MM.1S (cell line): ENCODE measurements around the gene DCX.

Experiments
- DNase-seq: peaks from one replicate; pipeline ENCODE4 v3.0.0-alpha.2; 2015
- H2AFZ ChIP-seq: fragments of 300-600 bp; sonication (generic); 2 replicates; pipeline ENCODE4 v1.6.0; 2016; ENCODE audit warnings: antibody characterized with exemption, low read length
- H3F3A ChIP-seq: fragments of 300-600 bp; sonication (generic); 2 replicates; pipeline ENCODE4 v1.6.1; 2016; ENCODE audit warnings: mild to moderate bottlenecking, antibody characterized with exemption, low read length, moderate library complexity, mixed read lengths; ENCODE audit not compliant: insufficient read depth
- H3K27ac ChIP-seq: fragments of 300-600 bp; sonication (generic); 2 replicates; pipeline ENCODE4 v1.5.1; 2016; ENCODE audit warnings: mild to moderate bottlenecking, low read length
- H3K27me3 ChIP-seq: fragments of 300-600 bp; sonication (generic); replicated peaks from 2 replicates; pipeline ENCODE4 v1.6.0; 2016; ENCODE audit warnings: low read length; ENCODE audit not compliant: insufficient read depth
- H3K36me3 ChIP-seq: fragments of 300-600 bp; sonication (generic); replicated peaks from 2 replicates; pipeline ENCODE4 v1.6.1; 2016; ENCODE audit warnings: mild to moderate bottlenecking, low read length, mixed read lengths; ENCODE audit not compliant: insufficient read depth
- H3K4me1 ChIP-seq: fragments of 300-600 bp; sonication (generic); 2 replicates; pipeline ENCODE4 v1.6.1; 2016; ENCODE audit warnings: low read length, mixed read lengths
- H3K4me2 ChIP-seq: fragments of 300-600 bp; sonication (generic); 2 replicates; pipeline ENCODE4 v1.6.0; 2016; ENCODE audit warnings: low read depth, low read length
- H3K4me3 ChIP-seq: fragments of 300-600 bp; sonication (generic); 2 replicates; pipeline ENCODE4 v1.5.1; 2016; ENCODE audit warnings: low read length, mixed read lengths
- H3K79me2 ChIP-seq: fragments of 300-600 bp; sonication (generic); 2 replicates; pipeline ENCODE4 v1.6.1; 2016; ENCODE audit warnings: mixed run types, low read length, mixed read lengths
- H3K9ac ChIP-seq: fragments of 300-600 bp; sonication (generic); 2 replicates; pipeline ENCODE4 v1.6.1; 2016; ENCODE audit warnings: low read length, mixed read lengths
- H3K9me2 ChIP-seq: fragments of 300-600 bp; sonication (generic); replicated peaks from 2 replicates; pipeline ENCODE4 v1.6.1; 2016; ENCODE audit warnings: mild to moderate bottlenecking, low read length, mixed read lengths; ENCODE audit not compliant: insufficient read depth
- H3K9me3 ChIP-seq: fragments of 300-600 bp; sonication (generic); replicated peaks from 2 replicates; pipeline ENCODE4 v1.6.1; 2016; ENCODE audit warnings: mild to moderate bottlenecking, low read length, mixed read lengths; ENCODE audit not compliant: insufficient read depth
- H4K20me1 ChIP-seq: fragments of 300-600 bp; sonication (generic); 2 replicates; pipeline ENCODE4 v1.6.1; 2016; ENCODE audit warnings: mild to moderate bottlenecking, low read length, moderate library complexity, mixed read lengths; ENCODE audit not compliant: insufficient read depth
- EZH2 ChIP-seq: fragments of 300-600 bp; sonication (generic); optimal IDR thresholded peaks from 2 replicates; pipeline ENCODE3; 2017; ENCODE audit warnings: low read depth, mild to moderate bottlenecking, antibody characterized with exemption, low read length, mixed read lengths
- EZH2phosphoT487 ChIP-seq: fragments of 300-600 bp; sonication (generic); IDR thresholded peaks from 2 replicates; pipeline ENCODE4 v1.6.1; 2018; ENCODE audit warnings: antibody characterized with exemption, low read length
- TF ChIP-seq, protein P1 (sequence below): fragments of 300-600 bp; sonication (generic); IDR thresholded peaks from 2 replicates; pipeline ENCODE4 v1.5.1; 2016; ENCODE audit warnings: antibody characterized with exemption, low read length, mixed read lengths

The DCX gene

DNA sequence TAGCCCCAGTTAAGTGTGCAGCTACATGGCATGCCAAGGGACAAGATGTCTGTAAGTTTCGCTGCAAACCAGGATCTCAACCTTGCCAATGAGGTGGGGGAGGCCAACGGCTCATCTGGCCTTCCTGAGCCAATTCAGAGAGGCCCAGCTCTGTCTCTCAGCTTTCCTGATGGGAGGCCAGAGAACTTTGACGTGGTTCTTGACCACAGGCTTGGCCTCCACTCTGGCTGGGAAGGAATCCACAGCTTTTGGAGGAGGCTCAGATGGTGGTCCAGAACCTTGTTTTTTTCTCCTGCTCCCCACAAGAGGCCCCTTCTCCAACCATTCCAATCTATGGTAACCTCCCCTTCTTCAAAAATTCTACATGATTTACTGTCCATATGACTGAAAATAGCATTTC is 151.5 kb downstream of the DCX start:
- Histone ChIP-seq H3K36me3 (no peaks in the 10 kb centered on the region), H3F3A (no peaks in the 10 kb centered on the region), H3K79me2 (no peaks in the 10 kb centered on the region), H3K27me3 (no peaks in the 10 kb centered on the region), H3K9me3 (no peaks in the 10 kb centered on the region), H3K27ac (no peak overlapping the region), H4K20me1 (no peaks in the 10 kb centered on the region), H3K9me2 (no peaks in the 10 kb centered on the region), H3K9ac (no peak overlapping the region), H3K4me3 (no peak overlapping the region), H2AFZ (no peak overlapping the region), H3K4me1 (no peaks in the 10 kb centered on the region), H3K4me2 (no peak overlapping the region)
- DNase-seq: no peak
- no peak for TF ChIP-seq EZH2phosphoT487
- TF ChIP-seq, protein P1, sequence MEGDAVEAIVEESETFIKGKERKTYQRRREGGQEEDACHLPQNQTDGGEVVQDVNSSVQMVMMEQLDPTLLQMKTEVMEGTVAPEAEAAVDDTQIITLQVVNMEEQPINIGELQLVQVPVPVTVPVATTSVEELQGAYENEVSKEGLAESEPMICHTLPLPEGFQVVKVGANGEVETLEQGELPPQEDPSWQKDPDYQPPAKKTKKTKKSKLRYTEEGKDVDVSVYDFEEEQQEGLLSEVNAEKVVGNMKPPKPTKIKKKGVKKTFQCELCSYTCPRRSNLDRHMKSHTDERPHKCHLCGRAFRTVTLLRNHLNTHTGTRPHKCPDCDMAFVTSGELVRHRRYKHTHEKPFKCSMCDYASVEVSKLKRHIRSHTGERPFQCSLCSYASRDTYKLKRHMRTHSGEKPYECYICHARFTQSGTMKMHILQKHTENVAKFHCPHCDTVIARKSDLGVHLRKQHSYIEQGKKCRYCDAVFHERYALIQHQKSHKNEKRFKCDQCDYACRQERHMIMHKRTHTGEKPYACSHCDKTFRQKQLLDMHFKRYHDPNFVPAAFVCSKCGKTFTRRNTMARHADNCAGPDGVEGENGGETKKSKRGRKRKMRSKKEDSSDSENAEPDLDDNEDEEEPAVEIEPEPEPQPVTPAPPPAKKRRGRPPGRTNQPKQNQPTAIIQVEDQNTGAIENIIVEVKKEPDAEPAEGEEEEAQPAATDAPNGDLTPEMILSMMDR: no peak
- TF ChIP-seq EZH2: no peak

GRCh38 chrX:111259559-111259958 is 152.4 kb downstream of the DCX start:
- no peaks in the 10 kb centered on the region for H3K79me2 ChIP-seq
- no peaks in the 10 kb centered on the region for H3K36me3 ChIP-seq
- no peak for DNase-seq
- H2AFZ ChIP-seq: no peak overlapping the region
- no peaks in the 10 kb centered on the region for H3F3A ChIP-seq
- H3K4me2 ChIP-seq: no peak overlapping the region
- H3K9ac ChIP-seq: no peak overlapping the region
- H3K9me3 ChIP-seq: no peaks in the 10 kb centered on the region
- H3K27me3 ChIP-seq: no peaks in the 10 kb centered on the region
- H3K27ac ChIP-seq: no peak overlapping the region
- H3K9me2 ChIP-seq: no peaks in the 10 kb centered on the region
- no peak overlapping the region for H3K4me3 ChIP-seq
- no peaks in the 10 kb centered on the region for H4K20me1 ChIP-seq
- no peaks in the 10 kb centered on the region for H3K4me1 ChIP-seq
- TF ChIP-seq EZH2phosphoT487 (no peak), EZH2 (no peak)
- TF ChIP-seq, protein P1: no peak

DNA sequence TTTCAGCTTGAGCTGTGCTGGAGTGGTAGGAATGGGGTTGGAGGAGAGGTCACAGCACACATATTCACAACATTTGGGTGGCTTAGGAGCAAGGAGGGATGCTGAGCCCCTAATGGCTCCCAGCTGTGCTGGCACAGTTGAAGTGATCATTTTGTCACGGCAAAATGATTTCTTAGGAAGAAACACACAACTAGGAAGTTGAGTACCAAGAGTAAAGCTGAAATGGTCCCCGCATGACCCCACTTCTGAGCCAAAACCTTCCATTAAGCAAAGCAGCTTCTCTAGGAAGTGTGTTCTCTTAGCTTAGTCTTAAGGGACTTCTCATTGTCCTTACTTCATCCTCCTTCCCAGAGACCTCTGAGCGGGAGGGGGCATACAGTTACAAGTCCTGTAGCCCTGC is 154.3 kb downstream of the DCX start:
- DNase-seq: no peak
- Histone ChIP-seq H3K4me1 (no peaks in the 10 kb centered on the region), H3K36me3 (no peaks in the 10 kb centered on the region)

GRCh38 chrX:111254896-111255693 is 156.9 kb downstream of the DCX start:
- Histone ChIP-seq H2AFZ (no peak overlapping the region), H3K4me3 (no peak overlapping the region), H3K36me3 (no peaks in the 10 kb centered on the region), H3K4me1 (no peaks in the 10 kb centered on the region), H3K9me3 (no peaks in the 10 kb centered on the region), H3K27ac (no peak overlapping the region), H3K79me2 (no peaks in the 10 kb centered on the region), H4K20me1 (no peaks in the 10 kb centered on the region), H3K9ac (no peak overlapping the region), H3K27me3 (no peaks in the 10 kb centered on the region), H3K4me2 (no peak overlapping the region), H3F3A (no peaks in the 10 kb centered on the region), H3K9me2 (no peaks in the 10 kb centered on the region)
- TF ChIP-seq EZH2: no peak
- TF ChIP-seq EZH2phosphoT487: no peak
- TF ChIP-seq, protein P1: no peak
- DNase-seq: no peak

More for the DNA sequence above, 154.3 kb downstream of the DCX start:
- H3K9ac ChIP-seq: no peak overlapping the region
- no peak overlapping the region for H2AFZ ChIP-seq
- no peak overlapping the region for H3K4me3 ChIP-seq
- H3K9me3 ChIP-seq: no peaks in the 10 kb centered on the region
- no peak for TF ChIP-seq EZH2phosphoT487
- H3F3A ChIP-seq: no peaks in the 10 kb centered on the region
- H3K4me2 ChIP-seq: no peak overlapping the region
- no peaks in the 10 kb centered on the region for H3K79me2 ChIP-seq
- no peaks in the 10 kb centered on the region for H3K9me2 ChIP-seq
- H3K27me3 ChIP-seq: no peaks in the 10 kb centered on the region
- H3K27ac ChIP-seq: no peak overlapping the region
- no peaks in the 10 kb centered on the region for H4K20me1 ChIP-seq
